ENCODE results near the gene FOXD3. TPM values are rescaled to one million over a fixed set of nuclear protein-coding genes. Genes with fewer than 3 reads are reported as not detected.

The FOXD3 gene
- total and polyA plus RNA-seq, 11 donors = 0.03 to 0.81 (median 0.26) TPM; not detected in 1

DNA sequence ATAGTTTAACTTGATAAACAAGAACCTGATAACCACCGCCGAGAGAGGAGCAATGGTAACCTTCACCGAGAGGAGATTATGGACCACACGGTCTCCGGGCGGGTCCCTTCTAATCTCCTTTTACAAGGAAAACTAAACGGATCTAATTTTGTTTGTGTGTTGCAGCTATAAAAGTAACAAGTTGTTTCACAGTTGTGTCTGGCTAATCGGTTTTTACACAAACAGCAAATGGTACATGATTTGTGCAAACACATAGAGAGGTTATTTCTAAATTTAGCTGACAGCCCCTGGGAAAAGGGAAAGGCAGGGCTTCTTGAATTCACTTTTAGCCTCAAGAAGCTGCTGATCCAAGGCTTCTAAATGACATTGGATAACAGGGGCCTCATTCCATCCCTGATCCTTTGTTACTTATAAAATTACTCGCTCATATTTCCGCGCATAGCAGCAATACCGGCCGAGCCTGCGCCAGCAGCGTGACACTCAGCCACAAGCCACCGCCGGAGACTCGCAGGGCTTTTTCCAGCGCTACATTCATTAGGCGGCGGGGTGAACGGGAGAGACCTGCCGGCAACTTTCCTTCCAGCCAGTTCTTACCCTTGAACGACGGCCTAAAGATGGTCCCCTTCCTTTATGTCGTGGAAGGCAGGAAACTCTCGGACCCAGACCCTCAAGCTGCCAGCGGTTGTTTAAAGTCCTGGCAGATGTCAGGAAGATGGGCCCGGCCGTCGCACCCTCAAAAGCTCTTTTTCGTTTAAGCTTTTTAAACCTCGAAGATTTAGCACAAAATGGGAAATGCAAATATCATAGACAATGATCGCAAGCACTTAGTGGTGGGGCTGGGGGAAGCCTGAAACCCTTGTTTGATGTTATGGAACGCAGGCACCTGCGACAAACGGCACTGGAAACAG lies 4.4 kb downstream of the FOXD3 start:
- no peak for DNase-seq
- Histone ChIP-seq H3K27ac (no peak overlapping the region), H3K36me3 (no peaks in the 10 kb centered on the region), H3K4me1 (peaks cover 0 to 44% (median 12%) of the 10 kb centered on the region in 12 donors), H3K4me3 (no peak overlapping the region), H3K27me3 (peaks cover 74 to 100% (median 97%) of the 10 kb centered on the region in 9 donors), H3K9me3 (no peaks in the 10 kb centered on the region)
- intact Hi-C loops (cut with DNase I) = loop anchor here in 1 of 10 donors (5.0 kb wide), 1 partner anchor 116 kb away; no protein-coding TSS in a partner anchor
- TF ChIP-seq, protein P1, sequence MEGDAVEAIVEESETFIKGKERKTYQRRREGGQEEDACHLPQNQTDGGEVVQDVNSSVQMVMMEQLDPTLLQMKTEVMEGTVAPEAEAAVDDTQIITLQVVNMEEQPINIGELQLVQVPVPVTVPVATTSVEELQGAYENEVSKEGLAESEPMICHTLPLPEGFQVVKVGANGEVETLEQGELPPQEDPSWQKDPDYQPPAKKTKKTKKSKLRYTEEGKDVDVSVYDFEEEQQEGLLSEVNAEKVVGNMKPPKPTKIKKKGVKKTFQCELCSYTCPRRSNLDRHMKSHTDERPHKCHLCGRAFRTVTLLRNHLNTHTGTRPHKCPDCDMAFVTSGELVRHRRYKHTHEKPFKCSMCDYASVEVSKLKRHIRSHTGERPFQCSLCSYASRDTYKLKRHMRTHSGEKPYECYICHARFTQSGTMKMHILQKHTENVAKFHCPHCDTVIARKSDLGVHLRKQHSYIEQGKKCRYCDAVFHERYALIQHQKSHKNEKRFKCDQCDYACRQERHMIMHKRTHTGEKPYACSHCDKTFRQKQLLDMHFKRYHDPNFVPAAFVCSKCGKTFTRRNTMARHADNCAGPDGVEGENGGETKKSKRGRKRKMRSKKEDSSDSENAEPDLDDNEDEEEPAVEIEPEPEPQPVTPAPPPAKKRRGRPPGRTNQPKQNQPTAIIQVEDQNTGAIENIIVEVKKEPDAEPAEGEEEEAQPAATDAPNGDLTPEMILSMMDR (IDR thresholded peaks at IDR 0.05) = no peak
- no peak for TF ChIP-seq POLR2A (IDR thresholded peaks at IDR 0.05)
- 7 to 12% (median 8%) methylated on average over 30 to 37 of the region's 37 CpGs for WGBS, 4 donors
- no peak for ATAC-seq

DNA sequence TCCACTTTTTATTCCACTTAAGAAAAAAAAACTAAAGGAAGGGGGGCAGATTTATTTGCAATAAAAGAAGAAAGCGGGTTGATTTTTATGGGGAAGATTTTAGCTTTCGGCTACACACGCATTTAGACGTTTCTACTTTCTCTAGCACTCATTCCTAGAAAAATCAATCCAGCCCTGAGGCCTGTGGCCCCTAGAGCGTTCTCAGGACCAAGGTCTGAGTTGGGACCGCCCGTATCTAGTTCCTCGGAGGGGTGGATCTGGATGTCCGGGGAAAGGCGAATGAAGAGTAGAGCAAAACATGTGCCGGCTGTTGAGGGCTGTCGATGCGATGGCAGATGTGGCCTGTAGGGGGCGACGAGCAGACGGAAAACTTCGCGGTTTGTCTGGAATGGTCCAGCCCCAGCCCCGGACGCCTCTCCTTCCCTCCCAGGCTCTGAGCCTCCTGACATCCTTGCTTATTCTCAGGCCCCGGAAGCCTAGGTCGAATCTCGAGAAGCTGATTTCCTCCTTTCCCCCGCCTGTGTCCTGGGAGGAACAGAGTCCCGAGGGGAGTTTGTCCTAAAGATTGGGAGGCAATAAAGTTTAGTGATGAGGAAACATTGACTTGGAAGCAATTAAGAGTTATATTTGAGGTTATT lies 5.2 kb downstream of the FOXD3 start:
- ATAC-seq (peak in 3 of 4 donors; percentile 52 to 60 (median 58)), DNase-seq (peak in 3 of 5 donors; percentile 36 to 75 (median 47))
- H3K4me3 ChIP-seq = no peak overlapping the region
- no peaks in the 10 kb centered on the region for H3K36me3 ChIP-seq
- 6 to 8% (median 7%) methylated on average over 22 to 25 of the region's 25 CpGs for WGBS, 4 donors
- TF ChIP-seq POLR2A (IDR thresholded peaks at IDR 0.05) = no peak
- TF ChIP-seq, protein P1 (IDR thresholded peaks at IDR 0.05) = peak; percentile 42 to 70 (median 56)
- H3K27ac ChIP-seq = no peak overlapping the region
- peaks cover 0 to 36% (median 5%) of the 10 kb centered on the region in 12 donors for H3K4me1 ChIP-seq
- intact Hi-C loops (cut with DNase I) = loop anchor here in 1 of 10 donors (5.0 kb wide), 1 partner anchor 115 kb away; no protein-coding TSS in a partner anchor
- no peaks in the 10 kb centered on the region for H3K9me3 ChIP-seq
- peaks cover 71 to 100% (median 97%) of the 10 kb centered on the region in 9 donors for H3K27me3 ChIP-seq

DNA sequence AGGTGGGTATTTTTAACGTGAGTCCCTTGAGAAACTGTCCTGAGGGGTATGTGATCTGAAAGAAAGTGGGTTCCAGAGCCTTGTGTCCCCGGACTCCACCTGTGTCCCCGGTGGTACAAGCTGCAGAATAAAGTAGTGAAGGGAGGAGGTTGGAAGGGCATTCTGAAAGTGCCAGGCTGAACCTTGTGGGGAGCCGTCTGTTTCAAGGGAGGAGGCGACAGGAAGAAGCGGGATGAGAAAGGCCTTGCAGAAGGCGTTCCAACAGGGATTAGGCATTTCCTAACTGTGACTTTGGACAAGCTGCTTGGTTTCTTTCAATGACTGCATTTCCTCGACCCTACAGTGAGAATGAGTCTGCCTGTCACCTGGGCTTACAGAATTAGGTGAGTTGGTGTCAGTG lies 5.8 kb downstream of the FOXD3 start:
- Histone ChIP-seq H3K27ac (no peak overlapping the region), H3K27me3 (peaks cover 65 to 100% (median 97%) of the 10 kb centered on the region in 9 donors), H3K4me3 (no peak overlapping the region), H3K9me3 (no peaks in the 10 kb centered on the region), H3K4me1 (peaks cover 0 to 30% (median 1%) of the 10 kb centered on the region in 12 donors), H3K36me3 (no peaks in the 10 kb centered on the region)
- intact Hi-C loops (cut with DNase I) = loop anchor here in 1 of 10 donors (5.0 kb wide), 1 partner anchor 114 kb away; no protein-coding TSS in a partner anchor
- ATAC-seq = no peak
- DNase-seq = no peak
- WGBS, 4 donors = 44 to 60% (median 52%) methylated on average over 8 of the region's 8 CpGs
- TF ChIP-seq POLR2A (IDR thresholded peaks at IDR 0.05) = no peak
- TF ChIP-seq, protein P1 (IDR thresholded peaks at IDR 0.05) = no peak

DNA sequence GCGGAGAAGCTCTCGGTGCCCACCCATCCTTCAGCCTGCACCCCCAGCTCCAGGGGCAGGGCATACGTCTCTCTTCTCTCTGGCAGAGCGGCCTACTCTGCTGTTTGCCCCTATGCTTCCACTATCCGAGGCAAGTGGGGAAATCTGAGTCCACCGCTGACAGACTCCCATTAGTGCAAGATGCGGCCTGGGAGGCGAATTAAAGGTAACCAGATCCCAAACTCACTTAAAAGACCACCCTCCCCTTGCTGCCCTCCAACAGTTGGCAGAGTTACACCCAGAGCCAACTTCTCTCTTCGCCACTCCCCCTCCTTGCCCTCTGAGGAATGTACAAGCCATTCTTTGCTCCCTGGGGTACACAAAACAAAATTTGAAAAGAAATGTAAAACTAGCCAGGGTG lies 6.4 kb downstream of the FOXD3 start:
- DNase-seq (no peak), ATAC-seq (no peak)
- 68 to 79% (median 74%) methylated on average over 9 of the region's 9 CpGs for WGBS, 4 donors
- TF ChIP-seq, protein P1 (IDR thresholded peaks at IDR 0.05) = no peak
- TF ChIP-seq POLR2A (IDR thresholded peaks at IDR 0.05) = no peak
- H3K27ac ChIP-seq = no peak overlapping the region
- no peak overlapping the region for H3K4me3 ChIP-seq
- H3K36me3 ChIP-seq = no peaks in the 10 kb centered on the region
- intact Hi-C loops (cut with DNase I) = loop anchor here in 1 of 10 donors (5.0 kb wide), 1 partner anchor 114 kb away; no protein-coding TSS in a partner anchor
- peaks cover 0 to 24% (median 0%) of the 10 kb centered on the region in 12 donors for H3K4me1 ChIP-seq
- H3K27me3 ChIP-seq = peaks cover 58 to 100% (median 97%) of the 10 kb centered on the region in 9 donors
- H3K9me3 ChIP-seq = no peaks in the 10 kb centered on the region
